H1 (cell line): ENCODE results near the gene ELOVL4. TPM values are rescaled to one million over a fixed set of nuclear protein-coding genes. Genes with fewer than 3 reads are reported as not detected.

Source experiments
- ATF3 ChIP-seq: IDR thresholded peaks from 2 replicates; pipeline ENCODE4 v1.6.1; 2011; ENCODE audit warnings: low read depth, mild to moderate bottlenecking, low read length; ENCODE audit not compliant: insufficient read depth
- CBX8 ChIP-seq: fragments of 300-800, 300-1000 bp; sonication (generic); IDR thresholded peaks from 2 replicates; pipeline ENCODE4 v1.7.1; 2016; ENCODE audit warnings: low read depth, low read length, borderline replicate concordance
- FOSL1 ChIP-seq: IDR thresholded peaks from 2 replicates; pipeline ENCODE4 v1.6.1; 2011; ENCODE audit warnings: mild to moderate bottlenecking, low read depth, low read length, moderate library complexity; ENCODE audit not compliant: insufficient read depth
- SIN3A ChIP-seq, 2 experiments: IDR thresholded peaks in 1 of 2; conservative IDR thresholded peaks in 1 of 2; 2 replicates each; pipeline ENCODE4 v1.6.1; 2011 to 2012; ENCODE audit warnings: low read length in 2 of 2, improper control_type of control experiment in 1 of 2, low read depth in 1 of 2, mild to moderate bottlenecking in 1 of 2
- TAF1 ChIP-seq: IDR thresholded peaks from 2 replicates; pipeline ENCODE4 v1.6.1; 2011; ENCODE audit warnings: mild to moderate bottlenecking, low read depth, low read length
- polyA plus RNA-seq, 7 experiments: library from polyadenylated mRNA; depleted of rRNA in 3 of 7; stranded (reverse) in 5 of 7; unstranded in 2 of 7; fragments of >200 nt in 5 of 7; fragments of 200-250 nt in 2 of 7; gene quantifications; 1 replicate in 5 of 7; 2 replicates in 1 of 7; 4 replicates in 1 of 7; pipeline versions ENCODE4 v1.2.1 to v1.2.3, GENCODE V29; 2011 to 2013; ENCODE audit warnings: missing spikeins in 2 of 7, mixed read lengths in 2 of 7
- total RNA-seq: library from RNA; stranded (reverse); fragmentation: NEBNext Ultra II Directional; extraction: Animal tissue kit (Norgen Biotek cat#: 25700); gene quantifications from 2 replicates; pipeline ENCODE4 v1.2.1, GENCODE V29; 2021

Gene ELOVL4
- total and polyA plus RNA-seq, 2 of the 8 experiments (the other 6 are each of a cell fraction or from before 2014, with no cell fraction given), result 2.0 to 15.0 TPM

- TF ChIP-seq CBX8 (no peak), ATF3 (no peak), FOSL1 (no peak), SIN3A (conservative IDR thresholded peaks at IDR 0.05 in 1 of 2, IDR thresholded peaks at IDR 0.05 in 1 of 2; ENCODE audit: low read depth in 1 of 2, low read length in 2 of 2) (no peak), TAF1 (no peak)
Measured at GRCh38 chr6:79967178-79967577, 19.8 kb upstream of the ELOVL4 start (continued).
